Prostate gland (tissue), 2 donors: ENCODE data around the gene GGACT. TPM values are rescaled to one million over a fixed set of nuclear protein-coding genes. Genes with fewer than 3 reads are reported as not detected.
"Not testable (repeated sequence)": the region's sequence is repeated elsewhere in the genome, so short reads cannot be mapped to it uniquely, and the experiment has no call there.

Experiments
- DNase-seq: peaks from one replicate; pipeline ENCODE4 v3.0.0-alpha.2; 2019; ENCODE audit warnings: low spot score
- H3K27ac ChIP-seq, 2 donors: fragments of 200-600 bp; sonication (generic); 2 replicates each; pipeline ENCODE4 v1.5.1; 2017 to 2019
- H3K27me3 ChIP-seq: fragments of 200-600 bp; sonication (generic); replicated peaks from 2 replicates; pipeline ENCODE4 v1.5.1; 2019; ENCODE audit not compliant: insufficient read depth
- H3K36me3 ChIP-seq, 2 donors: fragments of 200-600 bp; sonication (generic); 1 replicate in 1 of 2; 2 replicates in 1 of 2; pipeline versions ENCODE4 v1.5.1 to v1.8.1; 2017 to 2019
- H3K4me1 ChIP-seq: fragments of 200-600 bp; sonication (generic); replicated peaks from 2 replicates; pipeline ENCODE4 v1.5.1; 2019
- H3K4me3 ChIP-seq, 2 donors: fragments of 200-600 bp; sonication (generic); 2 replicates each; pipeline ENCODE4 v1.5.1; 2017 to 2019
- H3K9me3 ChIP-seq: fragments of 200-600 bp; sonication (generic); 2 replicates; pipeline ENCODE4 v1.5.1; 2017
- POLR2A ChIP-seq: fragments of 450-650 bp; IDR thresholded peaks from one replicate; pipeline ENCODE4 v1.6.1; 2016; ENCODE audit warnings: antibody characterized with exemption, mild to moderate bottlenecking
- POLR2AphosphoS5 ChIP-seq: sonication (generic); formaldehyde crosslinking; IDR thresholded peaks from one replicate; pipeline ENCODE4 v1.6.1; 2017; ENCODE audit warnings: antibody characterized with exemption
- WGBS: methylation state at CpG from one replicate; pipeline ENCODE4 v1.1.5; 2018; 5-methylcytosine and 5-hydroxymethylcytosine counted together
- intact Hi-C: fragments of 100-400 bp; cut with DNase I; formaldehyde crosslinking; loops from one replicate; pipeline ENCODE4 v1.14.2; 2022
- total RNA-seq, 2 donors: library from RNA; depleted of rRNA; stranded (reverse); fragments of >200 nt; gene quantifications; one replicate each; pipeline ENCODE4 v1.1.0, GENCODE V29; 2016
- TF ChIP-seq, protein P1 (sequence below), 4 experiments: fragments of 200-600 bp in 2 of 4; fragments of 450-650 bp in 2 of 4; sonication (generic) in 2 of 4; IDR thresholded peaks; 1 replicate in 3 of 4; 2 replicates in 1 of 4; pipeline ENCODE4 v1.5.1; 2016 to 2019; ENCODE audit warnings: antibody characterized with exemption in 4 of 4, mild to moderate bottlenecking in 2 of 4, moderate library complexity in 2 of 4

Gene GGACT
- total RNA-seq, 2 donors from 2014 or later, result 4.8 to 15.1 TPM

GRCh38 chr13:100581030-100581429 is 7.6 kb downstream of the GGACT start:
- no peaks in the 10 kb centered on the region for H3K36me3 ChIP-seq
- H3K9me3 ChIP-seq, result no peaks in the 10 kb centered on the region
- H3K27ac ChIP-seq, result no peak overlapping the region
- WGBS, result 93% methylated on average over 4 of the region's 4 CpGs
- intact Hi-C loops, result no loop called here
- no peak overlapping the region for H3K4me3 ChIP-seq
- TF ChIP-seq, protein P1, sequence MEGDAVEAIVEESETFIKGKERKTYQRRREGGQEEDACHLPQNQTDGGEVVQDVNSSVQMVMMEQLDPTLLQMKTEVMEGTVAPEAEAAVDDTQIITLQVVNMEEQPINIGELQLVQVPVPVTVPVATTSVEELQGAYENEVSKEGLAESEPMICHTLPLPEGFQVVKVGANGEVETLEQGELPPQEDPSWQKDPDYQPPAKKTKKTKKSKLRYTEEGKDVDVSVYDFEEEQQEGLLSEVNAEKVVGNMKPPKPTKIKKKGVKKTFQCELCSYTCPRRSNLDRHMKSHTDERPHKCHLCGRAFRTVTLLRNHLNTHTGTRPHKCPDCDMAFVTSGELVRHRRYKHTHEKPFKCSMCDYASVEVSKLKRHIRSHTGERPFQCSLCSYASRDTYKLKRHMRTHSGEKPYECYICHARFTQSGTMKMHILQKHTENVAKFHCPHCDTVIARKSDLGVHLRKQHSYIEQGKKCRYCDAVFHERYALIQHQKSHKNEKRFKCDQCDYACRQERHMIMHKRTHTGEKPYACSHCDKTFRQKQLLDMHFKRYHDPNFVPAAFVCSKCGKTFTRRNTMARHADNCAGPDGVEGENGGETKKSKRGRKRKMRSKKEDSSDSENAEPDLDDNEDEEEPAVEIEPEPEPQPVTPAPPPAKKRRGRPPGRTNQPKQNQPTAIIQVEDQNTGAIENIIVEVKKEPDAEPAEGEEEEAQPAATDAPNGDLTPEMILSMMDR (IDR thresholded peaks at IDR 0.05), result no peak
- no peak for TF ChIP-seq POLR2AphosphoS5
- TF ChIP-seq POLR2A, result no peak
- H3K4me1 ChIP-seq, result no peaks in the 10 kb centered on the region
- H3K27me3 ChIP-seq, result no peaks in the 10 kb centered on the region
- no peak for DNase-seq

DNA sequence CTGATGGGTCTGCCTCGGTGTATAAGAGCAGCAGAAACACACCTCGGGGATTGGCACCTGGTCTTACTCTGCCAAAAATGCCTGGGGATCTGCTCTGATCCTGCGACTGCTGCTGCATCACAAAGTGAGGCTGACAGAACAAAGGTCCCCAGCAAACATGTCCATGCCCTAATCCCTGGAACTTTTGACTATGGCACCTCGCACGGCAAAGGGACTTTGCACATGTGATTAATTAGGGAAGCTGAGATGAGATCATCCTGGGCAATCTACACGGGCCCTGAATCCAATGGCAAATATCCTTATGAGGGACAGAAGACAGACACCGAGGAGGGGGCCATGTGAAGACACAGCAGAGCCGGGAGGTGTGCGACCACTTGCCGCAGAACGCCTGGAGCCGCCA is 8.5 kb downstream of the GGACT start:
- no peaks in the 10 kb centered on the region for H3K27me3 ChIP-seq
- WGBS, result 90% methylated on average over 12 of the region's 12 CpGs
- intact Hi-C loops, result no loop called here

DNA sequence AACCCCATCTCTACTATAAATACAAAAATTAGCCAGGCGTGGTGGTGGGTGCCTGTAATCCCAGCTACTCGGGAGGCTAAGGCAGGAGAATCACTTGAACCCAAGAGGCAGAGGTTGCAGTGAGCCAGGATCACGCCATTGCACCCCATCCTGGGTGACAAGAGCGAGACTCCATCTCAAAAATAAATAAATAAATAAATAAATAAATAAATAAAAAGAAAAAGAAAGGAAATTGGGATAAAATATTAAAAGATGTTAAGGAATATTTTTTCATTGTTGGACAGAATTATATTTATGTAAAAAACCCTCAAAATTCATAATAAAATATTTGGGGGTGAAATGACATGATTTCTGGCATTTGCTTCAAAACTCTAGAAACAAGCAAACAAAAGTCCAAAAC is 11.3 kb downstream of the GGACT start:
- DNase-seq, intact Hi-C loops: not testable (repeated sequence)
- 97% methylated on average over 4 of the region's 4 CpGs for WGBS

More for the DNA sequence above, 8.5 kb downstream of the GGACT start:
- TF ChIP-seq POLR2AphosphoS5 (no peak), POLR2A (no peak)
- TF ChIP-seq, protein P1 (IDR thresholded peaks at IDR 0.05), result no peak
- DNase-seq, result no peak
- Histone ChIP-seq H3K9me3 (no peaks in the 10 kb centered on the region), H3K36me3 (no peaks in the 10 kb centered on the region), H3K4me3 (no peak overlapping the region), H3K4me1 (no peaks in the 10 kb centered on the region), H3K27ac (no peak overlapping the region)

GRCh38 chr13:100573121-100573520 is 15.5 kb downstream of the GGACT start:
- Histone ChIP-seq H3K36me3 (no peaks in the 10 kb centered on the region), H3K27ac (no peak overlapping the region), H3K4me1 (no peaks in the 10 kb centered on the region), H3K9me3 (no peaks in the 10 kb centered on the region), H3K27me3 (no peaks in the 10 kb centered on the region), H3K4me3 (no peak overlapping the region)
- peak; percentile 71 for DNase-seq
- intact Hi-C loops, result no loop called here
- TF ChIP-seq POLR2A, result no peak
- TF ChIP-seq, protein P1 (IDR thresholded peaks at IDR 0.05), result peak; percentile 49 to 77 (median 56)
- peak; percentile 9 for TF ChIP-seq POLR2AphosphoS5
- WGBS, result 36% methylated on average over 2 of the region's 2 CpGs

More for the DNA sequence above, 11.3 kb downstream of the GGACT start:
- H3K4me3 ChIP-seq, H3K27me3 ChIP-seq, H3K27ac ChIP-seq, H3K9me3 ChIP-seq, H3K4me1 ChIP-seq, H3K36me3 ChIP-seq: not testable (repeated sequence)

DNA sequence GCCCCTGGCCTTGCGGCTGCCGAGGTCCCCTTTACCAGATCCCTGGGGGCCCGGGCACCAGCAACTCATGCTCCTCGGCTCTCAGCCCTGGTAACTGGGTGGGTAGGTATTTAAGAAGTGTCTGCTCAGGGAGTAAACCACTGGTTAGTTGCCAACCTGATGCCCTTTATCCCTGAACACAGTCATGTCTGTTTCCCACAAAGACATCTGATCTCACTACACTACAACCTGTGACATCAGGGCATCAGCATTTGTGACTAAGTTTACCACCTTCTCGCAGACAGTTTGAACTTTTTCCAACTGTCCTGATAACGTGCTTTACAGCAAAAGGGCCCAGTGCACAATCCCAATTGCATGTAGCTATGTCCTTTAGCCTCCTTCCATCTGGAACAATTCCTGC is 22.0 kb downstream of the GGACT start:
- H3K4me1 ChIP-seq, result no peaks in the 10 kb centered on the region
- H3K9me3 ChIP-seq, result no peaks in the 10 kb centered on the region
- WGBS, result 92% methylated on average over 6 of the region's 6 CpGs
- H3K27ac ChIP-seq, result no peak overlapping the region
- intact Hi-C loops, result no loop called here
- no peak overlapping the region for H3K4me3 ChIP-seq
- H3K27me3 ChIP-seq, result no peaks in the 10 kb centered on the region
- DNase-seq, result no peak
- no peak for TF ChIP-seq POLR2A
- TF ChIP-seq, protein P1 (IDR thresholded peaks at IDR 0.05), result no peak
- H3K36me3 ChIP-seq, result no peaks in the 10 kb centered on the region
